Activated naive CD8-positive, alpha-beta T cell (primary cell): ENCODE results near the gene TP53RK.

Experiments used
- H3K27ac Mint-ChIP-seq: one replicate; pipeline ENCODE4 v1.8.0; 2021; ENCODE audit warnings: mixed read lengths
- H3K27me3 Mint-ChIP-seq: one replicate; pipeline ENCODE4 v1.8.0; 2021; ENCODE audit warnings: mixed read lengths
- H3K36me3 Mint-ChIP-seq: one replicate; pipeline ENCODE4 v1.8.0; 2021; ENCODE audit warnings: mixed read lengths
- H3K4me1 Mint-ChIP-seq: one replicate; pipeline ENCODE4 v1.8.0; 2021; ENCODE audit warnings: low read depth, mixed read lengths
- H3K4me3 Mint-ChIP-seq: one replicate; pipeline ENCODE4 v1.8.0; 2021; ENCODE audit warnings: mild to moderate bottlenecking, mixed read lengths
- H3K9me3 Mint-ChIP-seq: one replicate; pipeline ENCODE4 v1.8.0; 2021; ENCODE audit warnings: low read depth, mixed read lengths

Gene TP53RK

GRCh38 chr20:46666306-46666705, 22.9 kb downstream of the TP53RK start:
- Mint-ChIP-seq H3K36me3 (peaks cover 22% of the 10 kb centered on the region), H3K9me3 (no peaks in the 10 kb centered on the region), H3K4me1 (no peaks in the 10 kb centered on the region), H3K4me3 (no peak overlapping the region), H3K27ac (no peak overlapping the region), H3K27me3 (no peaks in the 10 kb centered on the region)

- H3K4me1 Mint-ChIP-seq, result no peaks in the 10 kb centered on the region
- no peaks in the 10 kb centered on the region for H3K9me3 Mint-ChIP-seq
- H3K36me3 Mint-ChIP-seq, result peaks cover 18% of the 10 kb centered on the region
- no peak overlapping the region for H3K4me3 Mint-ChIP-seq
- H3K27me3 Mint-ChIP-seq, result no peaks in the 10 kb centered on the region
- no peak overlapping the region for H3K27ac Mint-ChIP-seq
These were observed 23.6 kb downstream of the TP53RK start for GRCh38 chr20:46665602-46666001.

GRCh38 chr20:46663531-46663930, 25.7 kb downstream of the TP53RK start:
- H3K9me3 Mint-ChIP-seq, result peaks cover 3% of the 10 kb centered on the region
- no peaks in the 10 kb centered on the region for H3K27me3 Mint-ChIP-seq
- peaks cover 13% of the 10 kb centered on the region for H3K36me3 Mint-ChIP-seq
- no peak overlapping the region for H3K4me3 Mint-ChIP-seq
- H3K4me1 Mint-ChIP-seq, result no peaks in the 10 kb centered on the region
- no peak overlapping the region for H3K27ac Mint-ChIP-seq

DNA sequence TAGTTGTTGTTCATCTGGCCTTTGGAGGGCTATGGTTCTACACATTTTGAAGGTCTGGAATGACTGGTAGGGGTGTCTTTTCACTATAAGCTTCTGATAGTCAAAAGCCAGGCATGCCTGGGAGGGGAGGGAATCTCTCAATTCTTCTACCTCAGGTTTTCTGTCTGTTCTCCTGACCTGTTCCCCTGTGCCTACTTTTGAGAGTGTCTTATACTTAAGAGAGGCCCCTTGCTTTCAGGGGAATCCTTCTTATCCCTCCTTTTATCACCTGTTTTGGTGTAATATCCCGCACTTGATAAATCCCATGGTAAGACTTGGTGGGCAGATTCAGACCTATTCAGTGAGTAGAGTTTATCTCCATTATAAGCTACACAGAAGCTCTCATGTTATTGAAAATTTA, 27.6 kb downstream of the TP53RK start:
- H3K4me1 Mint-ChIP-seq, result no peaks in the 10 kb centered on the region
- peaks cover 3% of the 10 kb centered on the region for H3K9me3 Mint-ChIP-seq
- H3K27ac Mint-ChIP-seq, result no peak overlapping the region
- H3K36me3 Mint-ChIP-seq, result peaks cover 11% of the 10 kb centered on the region
- H3K4me3 Mint-ChIP-seq, result no peak overlapping the region
- no peaks in the 10 kb centered on the region for H3K27me3 Mint-ChIP-seq

GRCh38 chr20:46660487-46660886, 28.8 kb downstream of the TP53RK start:
- Mint-ChIP-seq H3K4me1 (no peaks in the 10 kb centered on the region), H3K27ac (no peak overlapping the region), H3K36me3 (peaks cover 9% of the 10 kb centered on the region), H3K4me3 (no peak overlapping the region), H3K27me3 (no peaks in the 10 kb centered on the region), H3K9me3 (peaks cover 3% of the 10 kb centered on the region)

- H3K4me3 Mint-ChIP-seq, result no peak overlapping the region
- peaks cover 3% of the 10 kb centered on the region for H3K9me3 Mint-ChIP-seq
These were observed 31.6 kb downstream of the TP53RK start for GRCh38 chr20:46657618-46658017.

DNA sequence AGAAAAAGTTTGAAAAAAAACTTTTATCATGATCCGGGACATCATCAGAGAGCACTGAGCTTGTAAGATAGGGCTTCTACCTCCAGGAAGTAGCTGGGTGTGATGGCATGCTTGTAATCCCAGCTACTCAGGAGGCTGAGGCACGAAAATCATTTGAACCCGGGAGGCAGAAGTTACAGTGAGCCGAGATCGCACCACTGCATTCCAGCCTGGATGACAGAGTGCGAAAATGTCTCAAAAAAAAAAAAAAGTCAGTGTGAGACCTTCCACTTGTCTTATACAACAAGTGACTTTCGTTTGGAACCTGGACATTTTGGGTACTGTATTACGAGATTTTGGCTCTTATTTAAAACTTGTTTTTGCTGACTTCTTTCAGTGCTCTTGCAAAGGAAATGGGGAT, 32.1 kb downstream of the TP53RK start:
- Mint-ChIP-seq H3K27ac (no peak overlapping the region), H3K27me3 (peaks cover 8% of the 10 kb centered on the region), H3K4me1 (no peaks in the 10 kb centered on the region), H3K4me3 (no peak overlapping the region), H3K9me3 (peaks cover 3% of the 10 kb centered on the region), H3K36me3 (peaks cover 2% of the 10 kb centered on the region)

More at GRCh38 chr20:46657618-46658017, 31.6 kb downstream of the TP53RK start:
- Mint-ChIP-seq H3K36me3 (peaks cover 2% of the 10 kb centered on the region), H3K27ac (no peak overlapping the region), H3K27me3 (peaks cover 8% of the 10 kb centered on the region), H3K4me1 (no peaks in the 10 kb centered on the region)

DNA sequence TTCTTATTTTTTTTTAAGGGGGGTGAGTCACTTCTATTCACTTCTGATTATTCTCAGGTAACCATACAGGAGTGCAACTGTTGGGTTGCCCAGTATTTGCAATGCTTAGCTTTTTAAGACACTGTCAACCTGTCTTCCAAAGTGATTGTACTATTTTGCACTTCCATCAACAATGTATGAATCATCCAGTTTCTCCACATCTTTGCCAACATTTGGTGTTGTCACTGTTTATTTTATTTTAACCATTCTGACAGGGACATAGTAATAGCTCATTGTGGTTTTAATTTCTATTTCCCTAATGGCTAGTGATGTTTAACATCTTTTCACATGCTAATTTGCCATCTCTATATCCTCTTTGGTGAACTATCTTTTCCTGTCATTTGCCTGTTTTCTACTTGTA, 36.5 kb downstream of the TP53RK start:
- no peaks in the 10 kb centered on the region for H3K9me3 Mint-ChIP-seq
- H3K27me3 Mint-ChIP-seq, result peaks cover 23% of the 10 kb centered on the region
- H3K4me3 Mint-ChIP-seq, result no peak overlapping the region
- no peaks in the 10 kb centered on the region for H3K36me3 Mint-ChIP-seq
- H3K4me1 Mint-ChIP-seq, result no peaks in the 10 kb centered on the region
- H3K27ac Mint-ChIP-seq, result no peak overlapping the region

GRCh38 chr20:46651091-46651962, 37.9 kb downstream of the TP53RK start, which contains the start of gene SLC13A3:
Gene SLC13A3 (minus strand): TSS chr20:46651459. CDS start chr20:46651421, 38 bp downstream.
- Mint-ChIP-seq H3K4me3 (no peak within 1 kb of the TSS), H3K27ac (no peak within 1 kb of the TSS), H3K4me1 (no peaks in the 10 kb centered on the region), H3K36me3 (no peaks in the 10 kb centered on the region), H3K9me3 (no peaks in the 10 kb centered on the region), H3K27me3 (peaks cover 23% of the 10 kb centered on the region)

GRCh38 chr20:46650575-46651090, 38.6 kb downstream of the TP53RK start:
- Mint-ChIP-seq H3K4me1 (no peaks in the 10 kb centered on the region), H3K9me3 (no peaks in the 10 kb centered on the region), H3K36me3 (no peaks in the 10 kb centered on the region), H3K27me3 (peaks cover 23% of the 10 kb centered on the region), H3K27ac (no peak overlapping the region), H3K4me3 (no peak overlapping the region)

DNA sequence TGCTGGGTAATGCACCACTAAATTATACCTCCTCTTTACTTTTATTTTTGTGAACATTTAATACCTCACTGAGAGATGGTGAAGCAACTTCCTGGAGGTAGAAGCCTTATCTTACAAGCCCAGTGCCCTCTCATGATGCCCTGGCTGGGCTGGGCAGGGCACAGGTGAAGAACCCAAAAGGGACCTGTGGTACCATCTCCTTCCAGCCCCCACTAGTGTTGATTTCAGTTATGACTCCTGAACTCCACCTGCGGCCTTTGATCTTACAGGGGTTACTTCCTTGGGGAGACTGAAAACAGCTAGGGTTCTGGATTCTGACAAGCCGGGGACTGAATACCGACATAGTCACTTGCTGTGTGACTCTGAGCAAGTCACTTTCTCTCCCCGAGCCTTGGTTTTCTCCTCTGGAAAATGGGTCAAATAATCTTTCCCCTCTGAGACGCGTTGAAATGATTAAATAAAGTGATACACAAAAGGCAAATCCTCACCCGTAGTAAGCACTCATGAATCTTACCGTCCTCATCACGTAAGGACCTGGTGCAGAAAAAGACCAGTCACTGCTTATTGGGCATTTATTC, 39.2 kb downstream of the TP53RK start:
- no peaks in the 10 kb centered on the region for H3K9me3 Mint-ChIP-seq
- H3K27ac Mint-ChIP-seq, result no peak overlapping the region
- H3K36me3 Mint-ChIP-seq, result no peaks in the 10 kb centered on the region
- no peaks in the 10 kb centered on the region for H3K4me1 Mint-ChIP-seq
- no peak overlapping the region for H3K4me3 Mint-ChIP-seq
- H3K27me3 Mint-ChIP-seq, result peaks cover 25% of the 10 kb centered on the region

DNA sequence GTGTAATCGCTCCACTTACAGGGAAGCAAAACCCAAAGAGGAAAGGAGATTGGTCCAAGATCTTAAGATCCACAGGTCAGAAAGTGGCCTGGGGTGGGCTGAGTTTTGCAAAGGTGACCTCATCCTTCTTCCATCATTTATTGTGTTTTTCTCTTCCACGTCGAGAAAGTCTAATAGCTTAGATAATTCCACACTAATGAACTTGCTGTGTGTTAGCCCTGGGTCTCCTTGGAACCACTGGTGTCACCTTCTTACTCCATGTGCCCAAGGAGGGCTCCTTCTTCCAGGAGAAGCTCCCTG, 39.6 kb downstream of the TP53RK start:
- Mint-ChIP-seq H3K4me3 (no peak overlapping the region), H3K9me3 (no peaks in the 10 kb centered on the region), H3K36me3 (no peaks in the 10 kb centered on the region), H3K27ac (no peak overlapping the region), H3K27me3 (peaks cover 25% of the 10 kb centered on the region), H3K4me1 (no peaks in the 10 kb centered on the region)

DNA sequence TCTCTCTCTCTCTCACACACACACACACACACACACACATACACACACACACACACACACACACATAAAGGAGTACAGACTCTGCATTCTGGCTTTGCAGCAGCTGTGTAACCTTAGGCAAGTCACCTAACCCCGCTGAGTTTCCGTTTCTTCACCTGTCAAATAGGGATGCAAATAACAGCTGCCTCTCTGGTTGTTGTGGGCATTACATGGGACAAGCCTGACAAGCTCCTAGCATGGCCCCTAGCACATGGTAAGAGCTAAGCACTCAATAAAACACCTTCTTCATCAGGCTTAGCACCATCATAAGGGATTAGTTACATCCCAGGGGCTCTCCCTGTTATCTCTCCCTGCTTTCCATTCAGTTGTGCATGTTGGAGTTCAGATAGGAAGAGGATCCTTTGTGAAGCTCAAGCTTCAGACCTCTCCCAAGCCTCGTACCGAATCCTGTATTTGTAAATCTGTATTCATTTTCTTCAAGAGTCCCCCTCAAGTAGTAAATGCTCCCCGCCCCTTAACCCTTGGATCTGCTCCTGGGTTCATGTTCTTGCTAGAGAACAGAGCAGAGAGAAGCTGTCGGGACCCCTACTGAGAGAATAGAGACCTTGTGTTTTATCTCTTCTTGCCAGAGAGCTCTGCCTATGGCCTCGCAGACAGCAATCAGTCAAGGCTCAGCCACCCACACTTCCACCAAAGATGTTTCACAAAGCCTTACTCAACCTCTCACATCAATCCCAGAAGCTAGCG, 40.2 kb downstream of the TP53RK start:
- Mint-ChIP-seq H3K27me3 (peaks cover 26% of the 10 kb centered on the region), H3K27ac (no peak overlapping the region), H3K9me3 (no peaks in the 10 kb centered on the region), H3K36me3 (no peaks in the 10 kb centered on the region), H3K4me1 (no peaks in the 10 kb centered on the region), H3K4me3 (no peak overlapping the region)

DNA sequence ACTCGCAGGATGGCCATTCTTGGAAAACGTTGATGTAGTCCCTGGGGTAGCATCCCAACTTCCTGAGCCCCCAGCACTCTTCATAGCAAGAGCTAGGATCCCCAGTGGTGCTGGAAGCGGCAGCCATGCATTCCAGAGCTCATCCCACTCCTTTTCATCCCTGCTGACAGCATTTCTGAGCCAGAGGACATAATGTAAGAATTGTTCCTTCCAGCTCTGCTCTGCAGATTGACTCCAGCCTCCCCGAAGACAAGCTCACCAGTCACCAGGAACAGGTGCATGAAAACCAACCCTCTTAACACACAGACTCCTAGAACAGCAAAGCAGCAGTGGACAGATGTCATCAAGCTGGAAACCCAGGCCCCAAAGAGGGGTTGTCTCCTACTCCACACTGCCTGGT, 41.8 kb downstream of the TP53RK start:
- no peaks in the 10 kb centered on the region for H3K4me1 Mint-ChIP-seq
- no peak overlapping the region for H3K4me3 Mint-ChIP-seq
- H3K27me3 Mint-ChIP-seq, result peaks cover 19% of the 10 kb centered on the region
- H3K27ac Mint-ChIP-seq, result no peak overlapping the region
- no peaks in the 10 kb centered on the region for H3K36me3 Mint-ChIP-seq
- no peaks in the 10 kb centered on the region for H3K9me3 Mint-ChIP-seq
